Osteoblast (primary cell): ENCODE results near the gene MYCN. TPM values are rescaled to one million over a fixed set of nuclear protein-coding genes. Genes with fewer than 3 reads are reported as not detected.

Source experiments
- DNase-seq: peaks from one replicate; pipeline ENCODE4 v3.0.0; 2011; ENCODE audit warnings: low spot score, mixed read lengths; ENCODE audit not compliant: insufficient read length; ENCODE audit errors: missing footprints
- H2AFZ ChIP-seq: 2 replicates; pipeline ENCODE4 v1.6.0; 2011; ENCODE audit warnings: mild to moderate bottlenecking, low read length
- H3K27ac ChIP-seq: 2 replicates; pipeline ENCODE4 v1.5.1; 2011; ENCODE audit warnings: mild to moderate bottlenecking, low read depth, low read length, moderate library complexity
- H3K27me3 ChIP-seq: 2 replicates; pipeline ENCODE4 v1.6.0; 2012; ENCODE audit warnings: mild to moderate bottlenecking, control low read depth, inconsistent platforms, low read length, moderate library complexity; ENCODE audit not compliant: insufficient read depth
- H3K36me3 ChIP-seq: 2 replicates; pipeline ENCODE4 v1.5.1; 2011; ENCODE audit warnings: mild to moderate bottlenecking, low read length, control low read depth, moderate library complexity; ENCODE audit not compliant: insufficient read depth
- H3K4me1 ChIP-seq: 2 replicates; pipeline ENCODE4 v1.5.1; 2011; ENCODE audit warnings: mild to moderate bottlenecking, low read length, control low read depth, moderate library complexity; ENCODE audit not compliant: insufficient read depth
- H3K4me2 ChIP-seq: 2 replicates; pipeline ENCODE4 v1.6.0; 2011; ENCODE audit warnings: mild to moderate bottlenecking, low read length; ENCODE audit not compliant: insufficient read depth
- H3K4me3 ChIP-seq: fragments of 200-600 bp; sonication (generic); 3 replicates; pipeline ENCODE4 v1.5.1; 2012; ENCODE audit warnings: mild to moderate bottlenecking, low read length, inconsistent platforms; ENCODE audit not compliant: insufficient read depth
- H3K79me2 ChIP-seq: 2 replicates; pipeline ENCODE4 v1.6.0; 2012; ENCODE audit warnings: mild to moderate bottlenecking, low read length, control low read depth, inconsistent platforms; ENCODE audit not compliant: insufficient read depth
- H3K9me3 ChIP-seq: 2 replicates; pipeline ENCODE4 v1.5.1; 2011; ENCODE audit warnings: low read depth, low read length, control low read depth
- H4K20me1 ChIP-seq: 2 replicates; pipeline ENCODE4 v1.6.0; 2012; ENCODE audit warnings: mild to moderate bottlenecking, low read length, control low read depth; ENCODE audit not compliant: insufficient read depth
- small RNA-seq: library from RNA; depleted of rRNA; stranded (forward); fragments of <200 nt; gene quantifications from one replicate; pipeline ENCODE3, GENCODE V24; 2012
- total RNA-seq: library from RNA; depleted of rRNA; stranded (reverse); fragments of >200 nt; gene quantifications from 2 replicates; pipeline ENCODE4 v1.2.3, GENCODE V29; 2012
- TF ChIP-seq, protein P1 (sequence below): IDR thresholded peaks from 2 replicates; pipeline ENCODE4 v1.5.1; 2011; ENCODE audit warnings: mild to moderate bottlenecking, low read depth, low read length, moderate library complexity; ENCODE audit errors: extremely low read depth

MYCN gene
- total RNA-seq, 1 donor: not detected

DNA sequence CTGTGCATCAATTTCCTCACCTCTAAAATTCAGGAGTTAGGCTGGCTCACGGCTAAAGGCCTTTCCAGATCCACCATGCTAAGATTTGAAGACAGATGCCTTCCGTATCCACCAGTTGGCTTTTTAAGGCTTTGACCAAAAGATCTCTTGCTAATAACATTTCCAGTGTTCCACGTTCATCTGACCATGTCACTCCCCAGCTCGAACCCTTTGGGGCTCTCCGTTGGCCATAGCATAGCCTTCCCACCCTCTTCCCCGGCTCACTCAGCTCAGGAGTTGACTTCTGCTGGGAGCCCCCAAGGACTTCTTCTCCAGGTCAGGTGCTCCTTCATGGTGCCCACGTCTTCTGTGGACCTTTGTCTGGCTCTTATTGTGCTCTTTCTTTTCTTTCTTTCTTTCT, 53.3 kb downstream of the MYCN start:
- Histone ChIP-seq H3K9me3 (no peaks in the 10 kb centered on the region), H3K4me2 (no peak overlapping the region)

DNA sequence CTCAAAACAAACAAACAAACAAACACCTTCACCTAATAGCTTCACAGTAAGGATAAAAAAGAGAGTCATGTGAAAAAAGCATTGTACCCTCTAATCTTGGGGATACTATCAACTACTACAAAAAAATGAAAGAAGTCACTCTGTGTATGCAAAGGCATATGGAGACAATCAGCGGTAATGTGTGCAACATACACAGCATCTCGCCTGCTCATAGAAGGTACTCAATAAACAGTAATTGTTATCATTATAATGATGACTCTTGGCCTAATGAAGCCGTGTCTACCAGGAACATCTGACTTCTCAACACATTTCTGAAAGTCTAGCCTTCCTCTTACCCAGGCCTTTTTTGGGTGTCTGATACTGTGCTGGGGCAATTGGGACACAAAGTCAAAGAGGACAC, 55.3 kb downstream of the MYCN start:
- Histone ChIP-seq H3K36me3 (no peaks in the 10 kb centered on the region), H3K79me2 (no peaks in the 10 kb centered on the region), H2AFZ (no peak overlapping the region), H3K27ac (no peak overlapping the region), H3K4me1 (no peaks in the 10 kb centered on the region), H3K27me3 (no peaks in the 10 kb centered on the region), H3K4me3 (no peak overlapping the region), H3K4me2 (no peak overlapping the region), H4K20me1 (no peaks in the 10 kb centered on the region), H3K9me3 (no peaks in the 10 kb centered on the region)
- no peak for DNase-seq
- TF ChIP-seq, protein P1, sequence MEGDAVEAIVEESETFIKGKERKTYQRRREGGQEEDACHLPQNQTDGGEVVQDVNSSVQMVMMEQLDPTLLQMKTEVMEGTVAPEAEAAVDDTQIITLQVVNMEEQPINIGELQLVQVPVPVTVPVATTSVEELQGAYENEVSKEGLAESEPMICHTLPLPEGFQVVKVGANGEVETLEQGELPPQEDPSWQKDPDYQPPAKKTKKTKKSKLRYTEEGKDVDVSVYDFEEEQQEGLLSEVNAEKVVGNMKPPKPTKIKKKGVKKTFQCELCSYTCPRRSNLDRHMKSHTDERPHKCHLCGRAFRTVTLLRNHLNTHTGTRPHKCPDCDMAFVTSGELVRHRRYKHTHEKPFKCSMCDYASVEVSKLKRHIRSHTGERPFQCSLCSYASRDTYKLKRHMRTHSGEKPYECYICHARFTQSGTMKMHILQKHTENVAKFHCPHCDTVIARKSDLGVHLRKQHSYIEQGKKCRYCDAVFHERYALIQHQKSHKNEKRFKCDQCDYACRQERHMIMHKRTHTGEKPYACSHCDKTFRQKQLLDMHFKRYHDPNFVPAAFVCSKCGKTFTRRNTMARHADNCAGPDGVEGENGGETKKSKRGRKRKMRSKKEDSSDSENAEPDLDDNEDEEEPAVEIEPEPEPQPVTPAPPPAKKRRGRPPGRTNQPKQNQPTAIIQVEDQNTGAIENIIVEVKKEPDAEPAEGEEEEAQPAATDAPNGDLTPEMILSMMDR: no peak

More for the DNA sequence above, 53.3 kb downstream of the MYCN start:
- TF ChIP-seq, protein P1: no peak
- Histone ChIP-seq H3K27ac (no peak overlapping the region), H3K4me3 (no peak overlapping the region), H3K79me2 (no peaks in the 10 kb centered on the region), H3K36me3 (no peaks in the 10 kb centered on the region), H4K20me1 (no peaks in the 10 kb centered on the region), H2AFZ (no peak overlapping the region), H3K4me1 (no peaks in the 10 kb centered on the region), H3K27me3 (no peaks in the 10 kb centered on the region)
- no peak for DNase-seq

Small RNA genes lying within 50 kb of the gene (small RNA-seq; reads per million reads assigned to genes)
- gene RF01210: not detected
- gene RN7SL104P: not detected
